Left hindlimb (tissue), 1 donor: Measurements from ENCODE around the gene PABPC1L.

ENCODE experiments used
- DNase-seq: peaks from one replicate; pipeline ENCODE4 v3.0.0-alpha.2; 2018

The PABPC1L gene

GRCh38 chr20:44901974-44902373, 7.9 kb upstream of the PABPC1L start:
- no peak for DNase-seq

- no peak for DNase-seq
Observed at GRCh38 chr20:44904377-44904776, 5.5 kb upstream of the PABPC1L start.

GRCh38 chr20:44908987-44909871, 631 bp upstream of the PABPC1L start:
- DNase-seq: no peak

- DNase-seq: no peak
Observed at GRCh38 chr20:44910690-44911262, 916 bp downstream of the PABPC1L start.

GRCh38 chr20:44911264-44911921, 1.5 kb downstream of the PABPC1L start:
- DNase-seq: no peak

- DNase-seq: no peak
Observed at GRCh38 chr20:44912189-44912588, 2.3 kb downstream of the PABPC1L start.

- DNase-seq: no peak
Observed at GRCh38 chr20:44914924-44915323, 5.1 kb downstream of the PABPC1L start.

- no peak for DNase-seq
Observed at GRCh38 chr20:44916586-44916985, 6.7 kb downstream of the PABPC1L start.

- DNase-seq: no peak
Observed at GRCh38 chr20:44917399-44917798, 7.5 kb downstream of the PABPC1L start.

GRCh38 chr20:44918342-44918741, 8.5 kb downstream of the PABPC1L start:
- no peak for DNase-seq

GRCh38 chr20:44918761-44919160, 8.9 kb downstream of the PABPC1L start:
- no peak for DNase-seq

- DNase-seq: no peak
Observed at GRCh38 chr20:44921447-44921846, 11.6 kb downstream of the PABPC1L start.

GRCh38 chr20:44924541-44924940, 14.7 kb downstream of the PABPC1L start:
- no peak for DNase-seq

- DNase-seq: no peak
Observed at GRCh38 chr20:44928595-44928994, 18.7 kb downstream of the PABPC1L start.

GRCh38 chr20:44930517-44931168, 20.8 kb downstream of the PABPC1L start:
- DNase-seq: no peak

- no peak for DNase-seq
Observed at GRCh38 chr20:44931911-44932310, 22.1 kb downstream of the PABPC1L start.

- no peak for DNase-seq
Observed at GRCh38 chr20:44932916-44933315, 23.1 kb downstream of the PABPC1L start.

GRCh38 chr20:44936510-44936909, 26.6 kb downstream of the PABPC1L start:
- no peak for DNase-seq

GRCh38 chr20:44938637-44939036, 28.8 kb downstream of the PABPC1L start:
- DNase-seq: no peak

- no peak for DNase-seq
Observed at GRCh38 chr20:44941120-44941691, 31.3 kb downstream of the PABPC1L start.

- DNase-seq: no peak
Observed at GRCh38 chr20:44942264-44942973, 32.6 kb downstream of the PABPC1L start.

GRCh38 chr20:44943828-44944227, 34.0 kb downstream of the PABPC1L start:
- no peak for DNase-seq
